H1 (cell line): Measurements from ENCODE around the gene PLXNB1. TPM values are rescaled to one million over a fixed set of nuclear protein-coding genes. Genes with fewer than 3 reads are reported as not detected.

ENCODE experiments used
- CTCF ChIA-PET: fragments of 300-600 bp; sonication (Branson Sonifier 250); formaldehyde crosslinking; loops from one replicate; lab custom pipeline; 2021; ENCODE audit not compliant: partially characterized antibody; lab: Charles Lee
- POLR2A ChIA-PET: fragments of 300-600 bp; sonication (Branson Sonifier 250); formaldehyde crosslinking; loops from one replicate; lab custom pipeline; 2021; ENCODE audit warnings: inconsistent platforms; ENCODE audit not compliant: partially characterized antibody; lab: Charles Lee
- DNase-seq, 2 experiments: peaks; one replicate each; pipeline versions ENCODE4 v3.0.0 to v3.0.0-alpha.2; 2010 to 2022; ENCODE audit warnings: low spot score in 2 of 2, low read depth in 1 of 2, mixed read lengths in 1 of 2
- FAIRE-seq: peaks from 2 replicates; lab custom pipeline; 2011; peaks lifted over from hg19 to GRCh38; lab: Jason Lieb, UNC
- H2AFZ ChIP-seq: 2 replicates; pipeline ENCODE4 v1.8.1; 2012; ENCODE audit warnings: low read length, inconsistent platforms
- H2AK5ac ChIP-seq: 2 replicates; pipeline ENCODE4 v1.6.1; 2013; ENCODE audit warnings: low read depth, low read length
- H2BK120ac ChIP-seq: replicated peaks from 2 replicates; pipeline ENCODE3; 2013; ENCODE audit warnings: low read depth, low read length, inconsistent platforms
- H2BK12ac ChIP-seq: 2 replicates; pipeline ENCODE4 v1.6.1; 2013; ENCODE audit warnings: low read depth, low read length
- H2BK15ac ChIP-seq: 2 replicates; pipeline ENCODE4 v1.6.1; 2013; ENCODE audit warnings: low read length
- H2BK20ac ChIP-seq: 2 replicates; pipeline ENCODE4 v1.6.1; 2013; ENCODE audit warnings: low read length
- H2BK5ac ChIP-seq: 2 replicates; pipeline ENCODE4 v1.6.1; 2013; ENCODE audit warnings: low read depth, low read length
- H3K14ac ChIP-seq: 2 replicates; pipeline ENCODE4 v1.6.1; 2013; ENCODE audit warnings: inconsistent platforms; ENCODE audit not compliant: insufficient read length
- H3K18ac ChIP-seq: 2 replicates; pipeline ENCODE4 v1.6.1; 2013; ENCODE audit warnings: low read length; ENCODE audit errors: extremely low read depth
- H3K23ac ChIP-seq: 2 replicates; pipeline ENCODE4 v1.6.1; 2013; ENCODE audit warnings: inconsistent platforms; ENCODE audit not compliant: insufficient read length
- H3K23me2 ChIP-seq: 2 replicates; pipeline ENCODE4 v1.6.1; 2013; ENCODE audit warnings: low read depth, low read length
- H3K27ac ChIP-seq: 2 replicates; pipeline ENCODE4 v1.6.1; 2011; ENCODE audit warnings: low read depth, low read length, inconsistent platforms
- H3K27me3 ChIP-seq, 4 experiments: replicated peaks in 1 of 4; 1 replicate in 1 of 4; 2 replicates in 3 of 4; pipeline versions ENCODE4 v1.6.1 to v1.8.1; 2011 to 2013; ENCODE audit warnings: low read length in 3 of 4, mild to moderate bottlenecking in 3 of 4, inconsistent platforms in 2 of 4, mixed read lengths in 2 of 4, moderate library complexity in 1 of 4; ENCODE audit not compliant: control insufficient read depth in 3 of 4, insufficient read depth in 3 of 4; ENCODE audit errors: extremely low read depth in 1 of 4
- H3K36me3 ChIP-seq, 4 experiments: 2 replicates each; pipeline versions ENCODE4 v1.6.1 to v1.8.1; 2011 to 2013; ENCODE audit warnings: mild to moderate bottlenecking in 4 of 4, low read length in 3 of 4, moderate library complexity in 2 of 4, control low read depth in 1 of 4, inconsistent platforms in 1 of 4; ENCODE audit not compliant: insufficient read depth in 4 of 4, control insufficient read depth in 2 of 4
- H3K4ac ChIP-seq: replicated peaks from 2 replicates; pipeline ENCODE3; 2013; ENCODE audit warnings: low read length, low read depth, mixed read lengths, inconsistent platforms; ENCODE audit not compliant: insufficient read length
- H3K4me1 ChIP-seq, 4 experiments: replicated peaks in 1 of 4; 1 replicate in 1 of 4; 2 replicates in 3 of 4; pipeline versions ENCODE4 v1.6.1 to v1.8.1; 2011 to 2013; ENCODE audit warnings: low read length in 3 of 4, inconsistent platforms in 2 of 4, mixed read lengths in 1 of 4; ENCODE audit not compliant: insufficient read depth in 4 of 4, control insufficient read depth in 3 of 4
- H3K4me2 ChIP-seq, 2 experiments: 2 replicates each; pipeline versions ENCODE4 v1.6.1 to v1.8.1; 2011 to 2013; ENCODE audit warnings: low read depth in 2 of 2, low read length in 2 of 2, control low read depth in 1 of 2, inconsistent platforms in 1 of 2, mild to moderate bottlenecking in 1 of 2; ENCODE audit not compliant: insufficient read depth in 1 of 2
- H3K4me3 ChIP-seq, 4 experiments: fragments of 200-600, 300-600 bp in 1 of 4; sonication (generic), shearing (Covaris generic), sonication (Bioruptor Twin) in 1 of 4; 2 replicates each; pipeline versions ENCODE4 v1.5.1 to v1.8.1; 2011 to 2016; ENCODE audit warnings: low read length in 4 of 4, low read depth in 3 of 4, control low read depth in 2 of 4, inconsistent platforms in 2 of 4, mild to moderate bottlenecking in 2 of 4, mixed read lengths in 1 of 4, moderate library complexity in 1 of 4; ENCODE audit not compliant: insufficient read depth in 2 of 4; ENCODE audit errors: extremely low read depth in 1 of 4
- H3K56ac ChIP-seq: replicated peaks from 2 replicates; pipeline ENCODE3; 2013; ENCODE audit warnings: low read depth, mild to moderate bottlenecking, mixed read lengths, low read length, inconsistent platforms; ENCODE audit not compliant: insufficient read length
- H3K79me1 ChIP-seq: 2 replicates; pipeline ENCODE4 v1.6.1; 2013; ENCODE audit warnings: low read depth, low read length, control low read depth
- H3K79me2 ChIP-seq, 2 experiments: 2 replicates each; pipeline versions ENCODE4 v1.6.1 to v1.8.1; 2012 to 2013; ENCODE audit warnings: low read length in 2 of 2, mild to moderate bottlenecking in 2 of 2, inconsistent platforms in 1 of 2; ENCODE audit not compliant: insufficient read depth in 2 of 2, control insufficient read depth in 1 of 2
- H3K9ac ChIP-seq, 4 experiments: replicated peaks in 1 of 4; 1 replicate in 1 of 4; 2 replicates in 3 of 4; pipeline versions ENCODE4 v1.6.1 to v1.8.1; 2011 to 2013; ENCODE audit warnings: low read depth in 3 of 4, low read length in 3 of 4, control low read depth in 2 of 4, mild to moderate bottlenecking in 2 of 4, moderate library complexity in 2 of 4, inconsistent platforms in 1 of 4; ENCODE audit errors: extremely low read depth in 1 of 4
- H3K9me3 ChIP-seq, 2 experiments: 2 replicates each; pipeline versions ENCODE4 v1.6.1 to v1.8.1; 2012 to 2013; ENCODE audit warnings: mild to moderate bottlenecking in 2 of 2, moderate library complexity in 2 of 2, control low read depth in 1 of 2, inconsistent platforms in 1 of 2, low read depth in 1 of 2, low read length in 1 of 2, mixed read lengths in 1 of 2; ENCODE audit not compliant: insufficient read depth in 2 of 2
- H4K20me1 ChIP-seq, 2 experiments: replicated peaks in 1 of 2; 2 replicates each; pipeline versions ENCODE3 to v1.8.1; 2011 to 2013; ENCODE audit warnings: inconsistent platforms in 2 of 2, low read length in 2 of 2, mild to moderate bottlenecking in 1 of 2; ENCODE audit not compliant: insufficient read depth in 2 of 2, control insufficient read depth in 1 of 2
- H4K5ac ChIP-seq: 2 replicates; pipeline ENCODE4 v1.6.1; 2013; ENCODE audit warnings: low read length, low read depth, mixed read lengths, inconsistent platforms; ENCODE audit not compliant: insufficient read length
- H4K8ac ChIP-seq: 2 replicates; pipeline ENCODE4 v1.8.0; 2013; ENCODE audit warnings: mild to moderate bottlenecking, moderate library complexity, low read length, inconsistent platforms; ENCODE audit not compliant: insufficient read depth; ENCODE audit errors: extremely low read depth
- H4K91ac ChIP-seq: replicated peaks from 2 replicates; pipeline ENCODE3; 2013; ENCODE audit warnings: low read length, mixed read lengths, inconsistent platforms; ENCODE audit not compliant: insufficient read length
- BCL11A ChIP-seq, 2 experiments: IDR thresholded peaks; one replicate each; pipeline ENCODE4 v1.6.1; 2011; ENCODE audit warnings: low read depth in 2 of 2, low read length in 2 of 2, mild to moderate bottlenecking in 2 of 2
- EZH2 ChIP-seq: fragments of 200-600 bp; sonication (generic); IDR thresholded peaks from 2 replicates; pipeline ENCODE4 v1.7.1; 2012; ENCODE audit warnings: low read depth, mild to moderate bottlenecking, moderate library complexity, low read length, inconsistent platforms; ENCODE audit not compliant: severe bottlenecking
- GABPA ChIP-seq: IDR thresholded peaks from 2 replicates; pipeline ENCODE4 v1.6.1; 2011; ENCODE audit warnings: mild to moderate bottlenecking, low read length, moderate library complexity, borderline replicate concordance; ENCODE audit not compliant: insufficient read depth
- JUND ChIP-seq: IDR thresholded peaks from 2 replicates; pipeline ENCODE4 v1.6.1; 2011; ENCODE audit warnings: mild to moderate bottlenecking, improper control_type of control experiment, low read length
- PHF8 ChIP-seq: fragments of 200-600 bp; sonication (generic); conservative IDR thresholded peaks from 2 replicates; pipeline ENCODE4 v1.7.1; 2012; ENCODE audit warnings: low read depth, mild to moderate bottlenecking, inconsistent platforms, low read length, moderate library complexity
- WGBS, 2 experiments: shearing (Covaris generic) in 1 of 2; methylation state at CpG; one replicate each; pipeline versions ENCODE4 v1.1.6 to v1.1.7; 2013 to 2015; ENCODE audit warnings: low lambda C conversion rate in 2 of 2, mixed read lengths in 2 of 2, inconsistent platforms in 1 of 2, low coverage in 1 of 2, missing lambda C conversion rate in 1 of 2; ENCODE audit not compliant: insufficient replicate concordance in 2 of 2, insufficient coverage in 1 of 2, insufficient read length in 1 of 2; ENCODE audit errors: extremely low coverage in 1 of 2, missing lambda C conversion rate in 1 of 2; 5-methylcytosine and 5-hydroxymethylcytosine counted together
- polyA plus RNA-seq, 7 experiments: library from polyadenylated mRNA; depleted of rRNA in 3 of 7; stranded (reverse) in 5 of 7; unstranded in 2 of 7; fragments of >200 nt in 5 of 7; fragments of 200-250 nt in 2 of 7; gene quantifications; 1 replicate in 5 of 7; 2 replicates in 1 of 7; 4 replicates in 1 of 7; pipeline versions ENCODE4 v1.2.1 to v1.2.3, GENCODE V29; 2011 to 2013; ENCODE audit warnings: missing spikeins in 2 of 7, mixed read lengths in 2 of 7
- total RNA-seq: library from RNA; stranded (reverse); fragmentation: NEBNext Ultra II Directional; extraction: Animal tissue kit (Norgen Biotek cat#: 25700); gene quantifications from 2 replicates; pipeline ENCODE4 v1.2.1, GENCODE V29; 2021
- TF ChIP-seq, protein P1 (sequence below), 3 experiments: IDR thresholded peaks; 1 replicate in 2 of 3; 2 replicates in 1 of 3; pipeline versions ENCODE4 v1.5.1 to v1.6.1; 2011; ENCODE audit warnings: low read length in 3 of 3, mild to moderate bottlenecking in 3 of 3, inconsistent platforms in 2 of 3, low read depth in 1 of 3, moderate library complexity in 1 of 3; ENCODE audit not compliant: insufficient read depth in 1 of 3; ENCODE audit errors: control extremely low read depth in 1 of 3
- TF ChIP-seq, protein P2 (sequence below): IDR thresholded peaks from 2 replicates; pipeline ENCODE4 v1.6.1; 2012; ENCODE audit warnings: low read length, inconsistent platforms
- TF ChIP-seq, protein P3 (sequence below): IDR thresholded peaks from 2 replicates; pipeline ENCODE4 v1.6.1; 2012; ENCODE audit warnings: inconsistent platforms

The PLXNB1 gene
- total and polyA plus RNA-seq, 2 of the 8 experiments (the other 6 are each of a cell fraction or from before 2014, with no cell fraction given) = 109 to 114 TPM

DNA sequence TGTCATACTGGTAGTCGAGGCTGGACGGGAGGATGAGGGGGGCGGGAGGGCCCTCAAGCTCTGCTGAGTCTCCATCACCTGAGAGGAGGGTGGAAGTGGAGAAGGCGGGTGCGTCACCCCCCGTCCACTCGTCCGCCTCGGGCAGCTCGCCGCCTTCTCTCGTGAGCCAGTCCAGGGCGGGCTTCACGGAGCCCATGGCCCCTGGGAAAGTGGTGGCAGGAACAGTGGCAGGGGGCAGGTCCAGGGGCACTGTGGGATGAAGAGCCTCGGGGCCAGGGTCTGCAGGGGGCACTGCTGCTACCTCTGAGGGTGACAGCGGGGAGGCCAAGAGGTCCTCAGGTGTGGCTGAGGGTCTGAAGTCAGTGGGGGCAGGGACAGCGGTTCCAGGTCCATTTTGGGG, 10.3 kb downstream of the PLXNB1 start:
- H3K23me2 ChIP-seq = no peaks in the 10 kb centered on the region
- no peak overlapping the region for H3K23ac ChIP-seq
- FAIRE-seq (no peak), DNase-seq (no peak)
- H3K79me2 ChIP-seq = peaks cover 2 to 27% of the 10 kb centered on the region in 2 experiments; a peak in 3 of 4 replicates
- POLR2A ChIA-PET = interaction anchor here (1.3 to 31.5 kb wide), 6 partner anchors 8 to 26 kb away, joined by 3 to 650 read pairs (median 16); partner anchors contain the start of genes CCDC51, PLXNB1 and TMA7
- no peak overlapping the region for H4K5ac ChIP-seq
- H4K8ac ChIP-seq = peak overlapping the region; percentile 79; the same call in 1 of the 2 replicates
- H3K27me3 ChIP-seq = no peaks in the 10 kb centered on the region
- H2AFZ ChIP-seq = no peak overlapping the region
- H3K4me1 ChIP-seq = peaks cover 0 to 8% (median 0%) of the 10 kb centered on the region in 4 experiments; a peak in 3 of 7 replicates
- no peak overlapping the region for H2AK5ac ChIP-seq
- no peak overlapping the region for H2BK12ac ChIP-seq
- no peak overlapping the region for H2BK5ac ChIP-seq
- no peak overlapping the region for H3K27ac ChIP-seq
- no peak overlapping the region for H3K4me2 ChIP-seq
- no peak overlapping the region for H3K56ac ChIP-seq
- H3K9me3 ChIP-seq = no peaks in the 10 kb centered on the region
- H2BK15ac ChIP-seq = no peak overlapping the region
- no peak overlapping the region for H2BK120ac ChIP-seq
- H3K36me3 ChIP-seq = peaks cover 43 to 61% (median 49%) of the 10 kb centered on the region in 4 experiments
- no peak overlapping the region for H4K91ac ChIP-seq
- no peak overlapping the region for H3K9ac ChIP-seq
- H3K14ac ChIP-seq = no peak overlapping the region
- H3K79me1 ChIP-seq = peaks cover 17% of the 10 kb centered on the region
- WGBS, 2 experiments = 100% methylated on average over 9 of the region's 17 CpGs; no CpG with 5 or more reads in 1 of the 2 experiments
- H3K4me3 ChIP-seq = no peak overlapping the region
- no peak overlapping the region for H3K4ac ChIP-seq
- H4K20me1 ChIP-seq = peaks cover 26 to 52% of the 10 kb centered on the region in 2 experiments
- no peak overlapping the region for H3K18ac ChIP-seq
- CTCF ChIA-PET = interaction anchor here (0.7 to 6.9 kb wide), 7 partner anchors 11 to 148 kb away, joined by 3 to 95 read pairs (median 18); no protein-coding TSS in a partner anchor
- H2BK20ac ChIP-seq = no peak overlapping the region
- TF ChIP-seq PHF8 (no peak), BCL11A (IDR thresholded peaks at IDR 0.05; ENCODE audit: low read depth in 2 of 2, low read length in 2 of 2) (no peak), GABPA (no peak), EZH2 (no peak), JUND (no peak)
- TF ChIP-seq, protein P1, sequence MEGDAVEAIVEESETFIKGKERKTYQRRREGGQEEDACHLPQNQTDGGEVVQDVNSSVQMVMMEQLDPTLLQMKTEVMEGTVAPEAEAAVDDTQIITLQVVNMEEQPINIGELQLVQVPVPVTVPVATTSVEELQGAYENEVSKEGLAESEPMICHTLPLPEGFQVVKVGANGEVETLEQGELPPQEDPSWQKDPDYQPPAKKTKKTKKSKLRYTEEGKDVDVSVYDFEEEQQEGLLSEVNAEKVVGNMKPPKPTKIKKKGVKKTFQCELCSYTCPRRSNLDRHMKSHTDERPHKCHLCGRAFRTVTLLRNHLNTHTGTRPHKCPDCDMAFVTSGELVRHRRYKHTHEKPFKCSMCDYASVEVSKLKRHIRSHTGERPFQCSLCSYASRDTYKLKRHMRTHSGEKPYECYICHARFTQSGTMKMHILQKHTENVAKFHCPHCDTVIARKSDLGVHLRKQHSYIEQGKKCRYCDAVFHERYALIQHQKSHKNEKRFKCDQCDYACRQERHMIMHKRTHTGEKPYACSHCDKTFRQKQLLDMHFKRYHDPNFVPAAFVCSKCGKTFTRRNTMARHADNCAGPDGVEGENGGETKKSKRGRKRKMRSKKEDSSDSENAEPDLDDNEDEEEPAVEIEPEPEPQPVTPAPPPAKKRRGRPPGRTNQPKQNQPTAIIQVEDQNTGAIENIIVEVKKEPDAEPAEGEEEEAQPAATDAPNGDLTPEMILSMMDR (IDR thresholded peaks at IDR 0.05; ENCODE audit: control extremely low read depth in 1 of 3, insufficient read depth in 1 of 3, low read depth in 1 of 3, low read length in 3 of 3) = no peak
- TF ChIP-seq, protein P2, sequence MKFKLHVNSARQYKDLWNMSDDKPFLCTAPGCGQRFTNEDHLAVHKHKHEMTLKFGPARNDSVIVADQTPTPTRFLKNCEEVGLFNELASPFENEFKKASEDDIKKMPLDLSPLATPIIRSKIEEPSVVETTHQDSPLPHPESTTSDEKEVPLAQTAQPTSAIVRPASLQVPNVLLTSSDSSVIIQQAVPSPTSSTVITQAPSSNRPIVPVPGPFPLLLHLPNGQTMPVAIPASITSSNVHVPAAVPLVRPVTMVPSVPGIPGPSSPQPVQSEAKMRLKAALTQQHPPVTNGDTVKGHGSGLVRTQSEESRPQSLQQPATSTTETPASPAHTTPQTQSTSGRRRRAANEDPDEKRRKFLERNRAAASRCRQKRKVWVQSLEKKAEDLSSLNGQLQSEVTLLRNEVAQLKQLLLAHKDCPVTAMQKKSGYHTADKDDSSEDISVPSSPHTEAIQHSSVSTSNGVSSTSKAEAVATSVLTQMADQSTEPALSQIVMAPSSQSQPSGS = no peak
- TF ChIP-seq, protein P3, sequence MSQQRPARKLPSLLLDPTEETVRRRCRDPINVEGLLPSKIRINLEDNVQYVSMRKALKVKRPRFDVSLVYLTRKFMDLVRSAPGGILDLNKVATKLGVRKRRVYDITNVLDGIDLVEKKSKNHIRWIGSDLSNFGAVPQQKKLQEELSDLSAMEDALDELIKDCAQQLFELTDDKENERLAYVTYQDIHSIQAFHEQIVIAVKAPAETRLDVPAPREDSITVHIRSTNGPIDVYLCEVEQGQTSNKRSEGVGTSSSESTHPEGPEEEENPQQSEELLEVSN = no peak
